Activated CD4-positive, alpha-beta T cell treated with anti-CD3 and anti-CD28 coated beads, Interleukin-2, amount 50 U/mL, for 24 hours (primary cell): ENCODE data around the gene FOXA3.

Source experiments
- DNase-seq, 2 donors: peaks; one replicate each; pipeline ENCODE4 v3.0.0-alpha.2; 2020; ENCODE audit warnings: low read depth in 1 of 2, low spot score in 1 of 2

The FOXA3 gene

DNA sequence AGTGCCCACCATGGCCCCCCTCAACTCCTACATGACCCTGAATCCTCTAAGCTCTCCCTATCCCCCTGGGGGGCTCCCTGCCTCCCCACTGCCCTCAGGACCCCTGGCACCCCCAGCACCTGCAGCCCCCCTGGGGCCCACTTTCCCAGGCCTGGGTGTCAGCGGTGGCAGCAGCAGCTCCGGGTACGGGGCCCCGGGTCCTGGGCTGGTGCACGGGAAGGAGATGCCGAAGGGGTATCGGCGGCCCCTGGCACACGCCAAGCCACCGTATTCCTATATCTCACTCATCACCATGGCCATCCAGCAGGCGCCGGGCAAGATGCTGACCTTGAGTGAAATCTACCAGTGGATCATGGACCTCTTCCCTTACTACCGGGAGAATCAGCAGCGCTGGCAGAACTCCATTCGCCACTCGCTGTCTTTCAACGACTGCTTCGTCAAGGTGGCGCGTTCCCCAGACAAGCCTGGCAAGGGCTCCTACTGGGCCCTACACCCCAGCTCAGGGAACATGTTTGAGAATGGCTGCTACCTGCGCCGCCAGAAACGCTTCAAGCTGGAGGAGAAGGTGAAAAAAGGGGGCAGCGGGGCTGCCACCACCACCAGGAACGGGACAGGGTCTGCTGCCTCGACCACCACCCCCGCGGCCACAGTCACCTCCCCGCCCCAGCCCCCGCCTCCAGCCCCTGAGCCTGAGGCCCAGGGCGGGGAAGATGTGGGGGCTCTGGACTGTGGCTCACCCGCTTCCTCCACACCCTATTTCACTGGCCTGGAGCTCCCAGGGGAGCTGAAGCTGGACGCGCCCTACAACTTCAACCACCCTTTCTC is 8.2 kb downstream of the FOXA3 start:
- DNase-seq: no peak

DNA sequence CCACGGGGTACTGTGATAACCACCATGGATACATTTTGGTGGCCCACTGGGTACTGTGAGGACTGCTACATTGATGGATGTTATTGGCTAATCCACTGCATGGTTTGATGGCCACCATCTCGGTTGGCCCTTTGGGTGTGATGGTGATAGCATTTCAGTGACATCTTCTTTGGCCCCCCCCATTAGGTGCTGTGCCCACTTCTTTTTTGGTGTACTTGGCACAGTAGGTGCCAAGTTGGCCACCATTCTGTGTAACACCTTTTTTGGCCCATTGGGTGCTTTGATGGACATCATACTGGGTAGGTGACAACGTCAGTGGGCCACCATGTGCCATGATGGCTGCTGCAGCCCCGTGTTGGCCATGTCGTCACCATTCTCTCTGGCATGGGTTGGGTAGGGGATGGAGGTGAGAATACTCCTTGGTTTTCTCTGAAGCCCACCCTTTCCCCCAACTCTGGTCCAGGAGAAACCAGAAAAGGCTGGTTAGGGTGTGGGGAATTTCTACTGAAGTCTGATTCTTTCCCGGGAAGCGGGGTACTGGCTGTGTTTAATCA is 9.2 kb downstream of the FOXA3 start:
- DNase-seq: no peak

DNA sequence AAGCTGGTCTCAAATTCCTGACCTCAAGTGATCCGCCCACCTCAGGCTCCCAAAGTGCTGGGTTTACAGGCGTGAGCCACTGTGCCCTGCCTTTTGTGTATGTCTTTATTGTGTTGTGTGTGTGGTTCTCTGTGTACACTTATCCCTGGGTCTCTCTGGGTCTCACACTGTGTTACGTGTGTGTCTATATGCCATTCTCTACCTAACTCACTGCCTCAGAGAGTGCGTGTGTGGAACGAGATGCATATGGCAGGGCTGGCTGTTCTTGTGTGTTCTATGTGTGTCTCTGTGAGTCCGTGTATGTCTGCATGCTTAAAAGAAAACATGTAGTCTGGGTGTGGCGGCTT is 10.5 kb downstream of the FOXA3 start:
- DNase-seq: no peak

DNA sequence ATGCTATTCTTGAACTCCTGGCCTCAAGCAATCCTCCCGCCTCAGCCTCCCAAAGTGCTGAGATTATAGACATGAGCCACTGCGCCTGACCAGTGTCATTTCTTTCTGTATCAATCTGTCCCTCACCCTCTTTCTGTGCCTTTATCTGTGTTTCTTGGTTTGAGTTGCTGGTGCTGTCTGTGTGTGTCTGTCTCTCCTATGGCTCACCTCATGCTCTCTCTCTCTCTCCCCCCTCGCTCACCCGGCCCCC is 12.0 kb downstream of the FOXA3 start:
- no peak for DNase-seq

DNA sequence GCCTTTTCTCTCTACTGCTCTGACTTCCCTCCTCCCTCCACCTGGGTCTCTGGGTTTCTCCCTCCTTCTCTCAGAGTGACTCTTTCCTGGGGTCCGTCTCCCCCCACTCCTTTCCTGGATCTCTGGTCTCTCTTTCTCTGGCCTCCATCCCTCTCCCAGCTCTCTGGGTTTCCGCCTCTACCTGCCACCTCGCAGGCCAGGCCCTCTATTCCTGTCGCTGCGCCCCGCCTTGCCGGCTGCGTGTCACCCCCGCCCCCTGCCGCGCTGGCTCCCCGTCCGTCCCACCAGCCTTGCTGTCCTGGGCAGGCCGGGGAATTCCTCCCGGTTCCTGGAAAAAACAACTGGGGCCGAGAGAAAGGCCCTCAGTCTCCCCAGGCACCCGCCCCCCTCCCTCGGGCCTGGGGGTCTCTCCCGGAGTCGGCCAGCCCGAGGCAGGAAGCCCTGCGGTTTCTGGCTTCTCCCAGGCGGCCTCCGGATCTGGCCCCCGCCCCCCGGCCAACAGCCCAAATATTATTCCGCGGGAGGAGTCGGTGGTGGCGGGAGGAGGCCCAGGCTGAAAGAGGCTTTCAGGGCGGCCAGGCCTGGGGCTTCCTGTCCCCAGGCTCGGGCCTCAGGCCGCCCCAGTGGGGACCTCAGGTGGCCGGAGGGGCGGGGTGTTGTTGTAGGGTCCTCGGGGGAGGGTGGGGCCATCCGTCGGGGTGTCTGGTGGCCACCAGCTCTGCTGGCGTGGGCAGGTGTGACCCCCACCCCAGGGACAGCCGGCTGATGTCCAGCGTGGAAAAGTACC is 12.5 kb downstream of the FOXA3 start:
- DNase-seq: peak in 1 of 2 donors; percentile 24

DNA sequence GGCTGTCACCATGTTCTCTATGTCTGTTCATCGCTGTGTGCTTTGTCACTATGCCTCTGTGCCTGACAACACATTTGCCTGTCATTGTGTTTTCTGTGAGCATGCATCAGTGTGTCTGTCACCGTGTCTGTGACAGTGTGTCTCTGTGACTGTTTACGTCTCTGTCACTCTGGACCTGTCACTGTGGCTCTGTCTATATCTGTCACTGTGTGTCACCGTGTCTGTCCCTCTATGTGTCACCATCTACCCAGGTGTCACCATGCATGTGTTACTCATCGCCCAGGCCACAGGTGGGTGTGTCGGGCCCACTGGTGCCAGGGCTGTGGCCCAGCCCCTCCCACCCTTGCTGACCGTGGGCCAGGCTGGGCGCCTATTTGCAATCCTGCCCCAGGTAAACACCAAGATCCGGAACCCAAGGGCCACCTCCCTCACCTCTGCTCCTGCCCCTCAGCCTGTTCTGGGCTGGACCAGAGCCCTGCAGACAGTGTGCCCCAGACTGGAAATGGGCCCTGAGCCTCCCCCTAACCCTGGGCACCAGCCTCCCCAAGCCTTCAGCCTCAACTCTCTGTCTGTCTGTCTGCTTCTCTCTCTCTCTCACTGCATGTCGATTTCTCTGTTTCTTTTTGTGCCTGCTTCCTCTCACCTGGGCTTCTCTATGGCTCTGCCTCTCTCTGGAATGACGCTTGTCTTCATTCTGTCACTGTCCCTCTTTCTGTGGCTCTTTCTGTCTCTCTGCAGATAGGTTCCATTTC is 14.1 kb downstream of the FOXA3 start:
- no peak for DNase-seq

DNA sequence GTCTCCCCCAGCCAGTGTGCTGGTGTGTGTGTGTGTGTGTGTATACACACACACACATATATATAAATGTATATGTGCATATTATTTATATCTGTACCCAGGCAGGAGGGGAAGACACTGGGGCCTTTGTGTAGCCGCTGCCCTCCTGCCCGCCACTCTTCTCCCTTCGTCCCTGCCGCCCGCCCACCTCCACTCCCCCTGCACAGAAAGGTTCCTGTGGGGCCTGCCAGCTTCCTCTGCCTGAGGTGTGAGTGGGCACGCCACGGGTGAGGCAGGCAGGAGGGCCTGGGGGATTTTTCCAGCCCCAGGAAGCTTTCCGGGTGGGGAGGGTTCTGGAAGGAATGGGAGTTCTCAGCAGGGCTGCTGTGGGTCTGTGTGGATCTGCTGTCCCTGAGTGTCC is 14.9 kb downstream of the FOXA3 start:
- no peak for DNase-seq

DNA sequence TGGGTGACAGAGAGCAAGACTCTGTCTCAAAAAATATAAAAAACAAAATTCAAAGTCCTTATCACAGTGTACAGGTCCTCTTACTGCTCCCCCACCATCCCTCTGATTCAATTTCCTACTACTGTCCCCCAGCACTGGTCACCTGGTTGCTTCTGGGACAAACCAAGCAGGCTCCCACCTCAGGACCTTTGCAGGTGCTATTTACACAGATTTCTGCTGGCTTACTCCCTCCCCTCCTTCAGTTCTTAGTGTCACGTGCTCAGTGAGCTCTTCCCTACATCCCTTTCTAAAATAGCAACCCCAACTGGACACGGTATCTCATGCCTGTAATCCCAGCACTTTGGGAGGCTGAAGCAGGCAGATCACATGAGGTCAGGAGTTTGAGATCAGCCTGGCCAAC is 15.8 kb downstream of the FOXA3 start:
- no peak for DNase-seq

DNA sequence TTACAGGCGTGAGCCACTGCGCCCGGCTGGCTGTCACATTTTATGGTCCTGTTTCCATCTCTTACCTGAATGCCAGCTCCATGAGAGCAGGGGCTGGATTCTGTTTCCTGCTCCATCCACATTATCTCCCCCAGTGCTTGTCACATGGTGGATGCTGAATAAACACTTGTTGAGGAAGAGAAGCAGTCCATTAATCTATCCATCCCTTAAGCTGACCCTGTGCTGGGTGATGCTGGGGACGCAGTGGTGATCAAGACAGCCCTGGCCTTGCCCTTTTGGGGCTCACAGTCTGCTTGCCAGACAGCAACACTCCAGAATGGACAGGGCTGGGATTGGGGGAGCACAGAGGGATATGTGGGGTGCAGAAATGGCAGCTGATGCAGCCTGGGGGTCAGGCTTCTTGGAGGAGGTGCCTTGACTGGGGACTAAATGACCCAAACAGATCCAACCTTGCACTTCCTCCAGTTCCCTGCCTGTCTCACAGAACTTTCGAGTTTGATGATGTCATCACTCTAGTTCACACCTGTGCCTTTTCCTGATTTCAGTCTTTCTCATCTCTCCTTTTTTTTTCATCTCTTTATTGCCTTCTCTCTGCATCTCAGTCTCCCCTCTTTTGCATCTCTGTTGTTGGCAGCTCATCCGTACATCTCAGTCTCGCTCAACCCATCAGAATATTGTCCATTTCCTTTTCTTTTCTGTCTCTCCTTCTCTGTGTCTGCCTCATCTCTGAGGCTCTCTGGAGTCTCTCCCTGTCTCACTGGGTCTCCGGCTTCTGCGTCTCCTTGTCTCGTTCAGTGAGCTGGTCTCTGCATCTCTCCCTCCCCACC is 17.2 kb downstream of the FOXA3 start:
- DNase-seq: no peak

DNA sequence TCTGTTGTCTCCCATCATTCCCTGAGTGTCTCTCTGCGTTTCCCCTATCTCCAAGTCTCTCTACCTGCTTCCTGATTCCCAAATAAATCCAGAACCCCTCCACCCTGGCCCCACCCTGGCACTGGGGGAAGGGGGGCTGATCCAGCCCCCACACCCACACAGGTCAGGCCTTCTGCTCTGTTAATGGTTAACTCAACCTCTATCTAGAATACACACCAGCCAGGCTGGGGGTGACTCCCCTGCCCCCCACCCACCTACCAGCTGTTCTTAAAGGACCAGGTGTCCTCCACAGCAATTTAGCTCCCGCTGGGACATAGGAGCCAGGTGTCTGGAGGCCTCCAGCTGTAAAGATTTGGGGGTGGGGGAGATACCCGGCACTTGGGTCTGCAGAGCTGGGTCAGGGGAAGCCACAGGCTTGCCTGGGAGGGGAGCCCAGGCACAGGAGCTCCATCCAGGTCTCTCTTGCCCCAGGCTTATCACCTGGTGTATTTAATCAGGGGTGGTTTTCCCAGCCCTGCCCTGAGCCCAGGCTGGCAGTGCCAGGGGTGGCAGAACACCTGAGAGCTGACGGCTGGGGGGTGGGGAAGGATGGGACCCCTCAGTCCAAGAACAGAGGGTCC is 17.9 kb downstream of the FOXA3 start:
- no peak for DNase-seq

DNA sequence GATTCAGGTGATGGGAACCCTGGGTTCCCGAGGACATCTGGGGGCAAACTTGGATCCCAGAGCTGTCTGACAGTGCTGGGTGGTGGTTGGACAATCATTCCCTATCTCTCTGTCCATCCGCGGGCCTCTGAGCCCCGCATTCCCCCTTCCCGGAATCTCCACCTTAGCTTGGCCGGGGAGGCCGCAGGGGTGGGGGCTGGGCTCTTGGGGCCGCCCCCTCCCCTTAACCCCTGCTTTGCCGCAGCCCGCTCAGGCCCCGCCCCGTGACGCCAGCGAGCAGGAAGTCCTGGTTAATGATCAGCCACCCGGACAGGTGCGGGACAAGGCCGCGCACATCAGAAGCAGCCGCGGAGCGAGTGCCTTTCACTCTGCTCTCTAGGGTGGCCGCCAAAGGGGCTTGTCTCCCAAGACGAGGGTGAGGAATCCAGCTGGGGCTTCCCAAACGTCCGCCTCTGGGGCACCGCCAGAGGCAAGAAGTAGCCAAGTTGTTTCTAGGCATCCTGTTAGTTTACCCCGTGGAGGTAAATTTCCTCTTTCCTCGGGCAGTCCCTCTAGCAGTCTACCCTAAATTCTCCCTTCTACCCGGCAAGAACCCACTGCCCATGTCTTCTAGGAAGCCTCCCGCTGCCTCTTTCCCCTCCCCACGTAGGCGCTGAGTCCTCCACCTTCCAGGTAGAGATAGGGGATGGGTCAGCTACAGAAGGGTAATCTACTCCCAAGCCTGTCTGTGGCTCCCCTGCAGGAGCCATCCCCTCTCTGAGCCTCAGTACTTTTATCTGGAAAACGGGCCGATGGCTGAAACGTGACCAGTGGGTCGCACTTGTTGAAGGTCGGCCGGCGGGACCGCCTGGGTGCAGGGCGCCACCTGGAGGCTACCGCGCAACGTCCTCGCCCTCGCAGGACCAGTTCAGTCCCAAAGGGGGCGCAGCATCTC is 18.8 kb downstream of the FOXA3 start:
- peak; percentile 71 to 75 for DNase-seq

DNA sequence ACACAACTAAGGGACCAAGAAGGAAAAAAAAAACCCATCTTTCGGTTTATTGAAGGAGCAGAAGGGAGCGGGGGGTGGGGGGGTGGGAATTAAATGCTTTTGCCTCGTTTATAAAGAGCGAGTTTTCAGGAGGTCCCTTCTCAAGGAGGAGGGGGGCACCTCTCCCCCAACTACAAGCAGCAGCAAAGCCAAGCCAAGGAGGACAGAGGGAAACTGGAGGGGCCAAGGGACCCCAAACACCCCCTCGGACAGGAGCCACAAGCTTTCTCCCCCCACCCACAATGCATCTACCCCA is 19.4 kb downstream of the FOXA3 start:
- DNase-seq: no peak

DNA sequence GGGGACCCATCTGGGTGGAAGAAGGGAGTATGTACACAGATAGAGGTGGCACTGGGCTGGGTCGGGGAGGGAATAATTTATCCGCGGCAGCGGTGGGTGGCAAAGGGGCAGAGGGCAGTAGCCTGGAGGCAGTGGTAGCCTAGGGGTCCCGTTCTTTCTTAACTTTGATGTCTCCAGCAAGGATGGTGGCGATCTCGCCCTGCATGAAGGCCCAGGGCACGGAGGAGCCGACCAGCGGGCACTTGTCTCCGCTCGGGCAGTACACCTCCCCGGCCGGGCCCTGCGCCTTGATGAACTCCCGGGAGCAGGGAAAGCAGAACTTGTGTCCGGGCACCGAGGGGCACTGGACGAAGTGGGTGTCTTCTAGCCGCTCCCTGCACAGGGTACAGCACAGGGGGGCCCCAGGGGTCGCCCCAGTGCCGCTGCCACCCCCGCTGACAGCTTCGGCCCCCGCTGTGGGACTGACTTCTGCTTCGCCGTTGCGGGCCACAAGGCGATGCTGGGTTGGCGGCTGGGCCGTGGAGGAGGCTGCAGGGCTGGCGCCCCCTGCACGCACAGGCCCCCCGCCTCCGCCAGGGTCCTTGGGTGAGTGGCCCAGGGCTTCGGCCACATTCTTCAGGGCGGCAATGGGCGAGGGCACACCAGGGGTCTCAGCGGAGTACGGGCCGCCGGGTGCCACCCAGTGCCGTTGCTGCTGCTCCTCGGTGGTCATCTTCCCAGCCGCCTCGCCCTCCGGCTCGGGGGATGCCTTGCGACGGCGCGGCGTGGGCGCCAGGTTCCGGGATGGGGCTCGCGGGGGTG is 20.0 kb downstream of the FOXA3 start:
- no peak for DNase-seq

DNA sequence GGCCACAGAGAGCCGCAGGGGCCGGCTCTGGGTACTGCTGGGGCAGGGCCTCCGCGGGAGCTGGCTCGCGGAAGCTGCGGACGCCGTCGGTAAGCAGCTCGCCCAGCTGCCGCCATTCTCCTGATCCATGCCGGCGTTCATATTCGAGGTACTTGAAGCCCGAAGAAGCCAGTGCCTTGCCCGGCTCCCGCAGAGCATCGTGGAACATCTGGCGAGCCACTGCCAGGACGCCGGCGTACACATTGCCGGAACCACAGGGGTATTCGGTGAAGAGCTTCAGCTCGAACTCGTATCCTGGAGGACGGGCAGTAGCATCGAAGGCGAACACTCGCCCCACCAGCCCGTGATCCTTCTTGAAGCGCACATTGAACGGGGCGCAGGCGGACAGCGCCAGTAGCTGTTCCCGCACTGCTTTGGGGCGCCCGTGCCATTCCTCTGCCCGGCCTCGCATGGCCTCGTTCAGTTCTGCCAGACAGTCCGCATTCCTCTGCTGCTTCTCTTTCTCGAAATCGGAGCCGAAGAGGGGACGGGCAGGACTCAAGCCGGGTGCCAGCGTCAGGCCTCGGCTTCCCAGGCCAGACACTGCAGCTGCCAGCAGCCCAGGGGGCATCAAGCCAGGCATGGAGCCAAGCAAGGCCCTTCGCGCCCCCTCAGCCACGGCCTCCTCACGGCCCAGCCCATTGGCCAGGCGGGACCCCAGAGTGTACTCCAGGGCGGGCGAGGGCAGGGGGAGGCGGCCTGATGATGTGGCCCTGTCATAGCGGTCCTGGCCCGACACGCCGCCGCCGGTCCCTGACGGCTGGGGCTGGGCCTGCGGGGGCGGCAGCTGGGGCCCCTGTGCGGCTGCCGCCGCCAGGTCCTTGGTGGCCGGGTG is 20.8 kb downstream of the FOXA3 start:
- no peak for DNase-seq

DNA sequence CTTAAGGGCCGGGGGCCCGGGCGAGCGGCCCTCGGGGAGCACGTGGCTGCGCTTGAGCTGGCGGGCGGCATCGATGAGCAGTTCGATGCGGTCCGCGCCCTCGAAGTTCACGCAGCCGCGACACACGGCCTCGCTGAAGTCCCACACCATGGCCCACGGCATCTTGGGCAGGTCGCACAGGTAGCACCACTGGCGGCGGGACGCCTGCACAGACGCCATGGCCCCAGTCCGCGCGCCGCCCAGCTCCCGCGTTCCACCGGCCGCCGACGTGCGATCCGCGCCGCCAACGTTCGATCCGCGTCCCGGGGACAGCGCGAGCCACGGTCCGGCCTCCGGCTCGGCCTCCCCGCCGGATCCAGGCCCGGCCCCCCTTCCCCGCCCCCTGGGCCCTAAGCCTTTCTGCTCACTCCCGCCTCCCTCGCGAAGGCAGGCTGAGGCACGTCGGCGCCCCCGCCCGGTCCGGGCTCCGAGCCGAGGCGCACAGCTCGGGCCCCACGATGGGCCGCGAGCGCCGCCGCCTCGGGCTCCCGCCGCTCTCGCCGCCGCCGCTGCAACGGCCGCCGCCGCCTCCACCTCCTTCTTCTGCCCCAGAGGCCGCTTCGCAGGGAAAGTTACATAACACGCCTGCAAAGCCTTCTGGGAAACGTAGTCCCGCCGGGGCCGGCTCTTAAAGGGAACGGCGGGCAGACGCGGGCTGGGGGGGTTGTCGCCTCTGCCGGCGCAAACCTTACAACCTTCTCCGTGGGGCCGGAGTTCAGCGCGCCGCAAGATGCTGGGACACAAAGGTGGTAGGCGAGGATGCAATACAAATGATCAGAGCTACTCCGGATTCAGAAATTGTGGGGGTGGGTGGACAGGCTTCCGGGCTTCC is 21.7 kb downstream of the FOXA3 start, which contains the start of gene IRF2BP1:
Gene IRF2BP1, minus strand, starts transcription at position 586 of the 871 bp plus-strand sequence. Its CDS starts 367 bp downstream, at position 219.
- DNase-seq: peak; percentile 77 to 80

DNA sequence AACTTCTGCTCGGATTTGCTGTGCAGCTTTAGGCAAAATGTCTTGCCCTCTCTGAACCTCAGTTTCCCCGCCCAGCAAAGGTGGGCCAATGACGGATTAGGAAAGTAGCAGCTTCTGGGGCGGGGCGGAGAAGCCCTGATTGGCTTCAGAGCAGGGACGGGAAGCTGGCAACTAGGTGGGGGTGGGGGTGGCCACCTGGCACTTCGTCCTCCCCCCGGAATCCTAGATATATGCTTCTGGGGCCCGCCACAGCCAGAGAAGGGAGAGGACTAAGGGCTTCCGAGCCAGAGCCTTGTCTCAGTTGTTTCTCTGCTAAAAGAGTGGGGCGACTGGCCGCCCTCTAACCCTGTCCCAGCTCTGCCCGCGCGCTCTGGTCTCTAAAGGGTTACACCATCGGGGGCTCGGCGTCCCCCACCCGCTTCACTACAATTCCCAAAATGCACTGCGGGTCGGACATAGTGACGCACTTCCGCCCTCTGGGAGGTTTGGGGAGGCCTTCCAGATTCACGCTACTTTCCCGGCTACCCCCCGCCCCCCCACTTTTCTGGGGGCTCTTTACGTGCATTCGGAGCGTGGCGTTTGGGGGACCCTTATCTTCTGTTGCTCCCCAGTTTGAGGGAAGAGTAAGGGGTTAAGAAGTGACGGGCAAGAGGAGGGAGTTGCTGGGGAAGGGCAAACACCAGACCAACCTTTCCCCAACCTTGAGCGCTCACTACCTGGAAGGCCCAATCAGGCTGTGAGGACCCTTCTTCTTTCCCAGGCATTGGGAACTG is 22.5 kb downstream of the FOXA3 start:
- peak; percentile 80 to 83 for DNase-seq
